Neural crest cell (in vitro differentiated cells): Measurements from ENCODE around the gene NCLN. TPM values are rescaled to one million over a fixed set of nuclear protein-coding genes. Genes with fewer than 3 reads are reported as not detected.
A peak's percentile ranks its signal among the peaks of the same experiment; 100 is the strongest.

Experiments
- DNase-seq: peaks from one replicate; pipeline ENCODE4 v3.0.0; 2021; ENCODE audit warnings: low read depth, mixed read lengths, low spot score
- H3K27ac Mint-ChIP-seq: one replicate; pipeline ENCODE4 v1.8.0; 2021; ENCODE audit warnings: mild to moderate bottlenecking, mixed read lengths; ENCODE audit not compliant: unreplicated experiment
- H3K27me3 Mint-ChIP-seq: 2 replicates; pipeline ENCODE4 v1.8.0; 2021; ENCODE audit warnings: low read depth, mild to moderate bottlenecking, mixed read lengths
- H3K36me3 Mint-ChIP-seq: 2 replicates; pipeline ENCODE4 v1.8.0; 2021; ENCODE audit warnings: low read depth, mild to moderate bottlenecking, mixed read lengths
- H3K4me1 Mint-ChIP-seq: 2 replicates; pipeline ENCODE4 v1.8.0; 2021; ENCODE audit warnings: mixed read lengths
- H3K4me3 Mint-ChIP-seq: one replicate; pipeline ENCODE4 v1.8.0; 2021; ENCODE audit warnings: mild to moderate bottlenecking, mixed read lengths
- H3K9me3 Mint-ChIP-seq: 2 replicates; pipeline ENCODE4 v1.8.0; 2021; ENCODE audit warnings: mixed read lengths
- CTCF ChIP-seq: fragments of 200-600 bp; sonication (generic); conservative IDR thresholded peaks from 2 replicates; pipeline ENCODE4 v1.5.0; 2021; ENCODE audit warnings: antibody characterized with exemption, mild to moderate bottlenecking
- total RNA-seq: library from RNA; stranded (reverse); gene quantifications from 2 replicates; pipeline ENCODE4 v1.2.1, GENCODE V29; 2021

NCLN gene
- total RNA-seq, 1 donor from 2014 or later, result 84.1 TPM

GRCh38 chr19:3140667-3141038 lies 45.1 kb upstream of the NCLN start:
- no peak for TF ChIP-seq CTCF
- Mint-ChIP-seq H3K4me3 (no peak overlapping the region), H3K36me3 (no peaks in the 10 kb centered on the region), H3K9me3 (no peaks in the 10 kb centered on the region), H3K27ac (no peak overlapping the region), H3K4me1 (no peaks in the 10 kb centered on the region), H3K27me3 (peaks cover 3% of the 10 kb centered on the region)
- no peak for DNase-seq

GRCh38 chr19:3142292-3142670 lies 43.4 kb upstream of the NCLN start:
- no peak for TF ChIP-seq CTCF
- no peak overlapping the region for H3K27ac Mint-ChIP-seq
- no peaks in the 10 kb centered on the region for H3K9me3 Mint-ChIP-seq
- H3K4me1 Mint-ChIP-seq, result no peaks in the 10 kb centered on the region
- no peak overlapping the region for H3K4me3 Mint-ChIP-seq
- no peak for DNase-seq
- H3K27me3 Mint-ChIP-seq, result peaks cover 3% of the 10 kb centered on the region
- H3K36me3 Mint-ChIP-seq, result no peaks in the 10 kb centered on the region

GRCh38 chr19:3142781-3143337 lies 42.9 kb upstream of the NCLN start:
- Mint-ChIP-seq H3K27me3 (peaks cover 3% of the 10 kb centered on the region), H3K4me3 (no peak overlapping the region), H3K36me3 (no peaks in the 10 kb centered on the region), H3K4me1 (no peaks in the 10 kb centered on the region), H3K9me3 (no peaks in the 10 kb centered on the region), H3K27ac (no peak overlapping the region)
- TF ChIP-seq CTCF, result no peak
- no peak for DNase-seq

DNA sequence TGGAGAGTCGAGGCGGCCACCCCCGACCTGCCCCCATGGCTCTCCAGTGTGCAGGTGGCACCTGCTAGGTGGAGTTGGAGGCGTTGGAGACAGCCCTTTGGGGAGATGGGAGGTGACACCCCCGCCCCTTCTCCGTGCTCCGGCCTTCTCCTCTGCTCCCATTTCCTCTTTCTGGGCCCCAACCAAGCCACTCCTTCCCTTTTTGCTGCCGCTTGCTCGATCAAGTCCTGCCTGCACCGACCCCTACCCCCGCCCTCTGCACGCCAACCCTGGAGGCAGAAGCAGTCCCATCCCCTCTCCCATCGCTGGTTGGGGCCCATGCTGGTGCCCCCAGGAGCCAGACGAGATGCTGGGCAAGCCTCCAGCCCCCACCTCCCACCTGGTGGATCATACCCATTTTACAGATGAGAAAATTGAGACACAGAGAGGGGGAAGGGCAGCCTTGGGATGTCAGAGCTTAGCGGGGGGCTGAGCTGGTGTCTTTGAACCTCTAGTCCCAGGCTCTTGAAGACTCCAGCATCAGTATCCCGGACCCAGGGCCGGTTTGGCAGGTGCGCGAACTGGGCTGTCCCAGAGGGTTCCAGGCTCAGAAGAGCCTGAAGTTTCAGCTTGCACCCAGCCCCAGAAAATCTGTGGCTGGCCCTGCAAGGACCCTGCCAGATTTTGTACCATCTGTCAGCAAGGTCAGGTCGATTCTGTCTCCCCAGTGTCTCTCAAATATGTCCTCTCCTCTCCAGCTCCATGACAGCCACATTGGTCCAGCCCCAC lies 39.6 kb upstream of the NCLN start:
- Mint-ChIP-seq H3K4me3 (no peak overlapping the region), H3K9me3 (no peaks in the 10 kb centered on the region), H3K36me3 (no peaks in the 10 kb centered on the region), H3K27ac (no peak overlapping the region), H3K4me1 (no peaks in the 10 kb centered on the region), H3K27me3 (peaks cover 19% of the 10 kb centered on the region)
- TF ChIP-seq CTCF, result no peak
- no peak for DNase-seq

DNA sequence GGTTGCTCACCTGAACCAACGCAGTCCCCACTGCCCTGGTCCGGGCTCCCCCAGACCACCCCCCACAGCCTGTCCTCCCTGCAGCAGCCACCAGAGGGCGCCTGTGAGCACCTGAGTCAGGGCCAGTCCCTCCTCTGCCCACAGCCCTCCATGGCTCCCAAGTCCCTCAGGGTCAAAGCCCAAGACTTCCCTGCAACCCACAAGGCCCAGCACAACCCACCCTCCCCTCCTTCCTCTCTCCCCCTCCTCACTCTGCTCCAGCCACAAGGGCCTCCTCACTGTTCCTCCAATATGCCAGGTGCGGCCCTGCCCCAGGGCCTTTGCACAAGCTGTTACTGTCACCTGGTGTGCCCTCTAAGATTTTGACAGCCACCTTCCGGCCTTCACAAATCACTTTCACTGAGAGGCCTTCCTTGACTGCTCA lies 39.0 kb upstream of the NCLN start:
- no peak overlapping the region for H3K27ac Mint-ChIP-seq
- H3K27me3 Mint-ChIP-seq, result peaks cover 19% of the 10 kb centered on the region
- peak; percentile 69 for TF ChIP-seq CTCF
- H3K4me3 Mint-ChIP-seq, result no peak overlapping the region
- H3K9me3 Mint-ChIP-seq, result no peaks in the 10 kb centered on the region
- H3K4me1 Mint-ChIP-seq, result no peaks in the 10 kb centered on the region
- DNase-seq, result peak; percentile 63
- no peaks in the 10 kb centered on the region for H3K36me3 Mint-ChIP-seq
